Brain microvascular endothelial cell (primary cell): ENCODE results near the gene PLCB1.

Experiments
- DNase-seq: peaks from one replicate; pipeline ENCODE4 v3.0.0-alpha.2; 2020
- H3K27ac ChIP-seq: fragments of 250-450 bp; sonication (Bioruptor Pico); 2 replicates; pipeline ENCODE4 v1.5.1; 2020; ENCODE audit warnings: mild to moderate bottlenecking, moderate library complexity
- H3K27me3 ChIP-seq: fragments of 250-450 bp; sonication (Bioruptor Pico); replicated peaks from 2 replicates; pipeline ENCODE4 v1.5.1; 2020; ENCODE audit warnings: mild to moderate bottlenecking
- H3K36me3 ChIP-seq: fragments of 250-450 bp; sonication (Bioruptor Pico); replicated peaks from 2 replicates; pipeline ENCODE4 v1.5.1; 2020; ENCODE audit warnings: mild to moderate bottlenecking
- H3K4me3 ChIP-seq: 2 replicates; pipeline ENCODE4 v1.5.1; 2011; ENCODE audit warnings: low read depth, mild to moderate bottlenecking, control low read depth, low read length, moderate library complexity
- in situ Hi-C: cut with HindIII; loops from 2 replicates; pipeline ENCODE4 v1.10.0; 2017; ENCODE audit warnings: low sequenced_read_pairs, low pct_ligation_motif_present
- TF ChIP-seq, protein P1 (sequence below): IDR thresholded peaks from 2 replicates; pipeline ENCODE4 v1.5.1; 2011; ENCODE audit warnings: low read depth, mild to moderate bottlenecking, moderate library complexity, low read length, control low read depth, inconsistent platforms; ENCODE audit errors: missing control alignments

Gene PLCB1

DNA sequence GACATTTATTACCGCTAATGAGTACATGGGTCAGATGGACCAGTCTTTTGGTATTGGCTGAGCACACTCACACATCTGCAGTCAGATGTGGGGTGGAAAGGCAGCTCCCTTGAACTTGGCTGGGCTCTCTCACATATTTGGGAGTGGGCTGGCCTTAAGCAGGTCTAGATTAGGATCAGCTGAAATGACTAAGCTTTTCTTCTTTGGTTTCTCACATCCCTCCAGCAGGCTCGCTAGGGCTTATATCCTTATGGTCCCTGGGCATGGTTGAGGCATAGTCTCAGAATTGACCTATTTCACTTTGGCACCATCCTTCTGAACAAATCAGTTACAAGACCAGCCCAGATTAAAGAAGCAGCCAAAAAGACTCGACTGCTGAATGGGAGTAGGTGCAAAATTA is 14.4 kb upstream of the PLCB1 start:
- no peak for DNase-seq
- no peak overlapping the region for H3K4me3 ChIP-seq
- H3K27ac ChIP-seq: no peak overlapping the region
- TF ChIP-seq, protein P1, sequence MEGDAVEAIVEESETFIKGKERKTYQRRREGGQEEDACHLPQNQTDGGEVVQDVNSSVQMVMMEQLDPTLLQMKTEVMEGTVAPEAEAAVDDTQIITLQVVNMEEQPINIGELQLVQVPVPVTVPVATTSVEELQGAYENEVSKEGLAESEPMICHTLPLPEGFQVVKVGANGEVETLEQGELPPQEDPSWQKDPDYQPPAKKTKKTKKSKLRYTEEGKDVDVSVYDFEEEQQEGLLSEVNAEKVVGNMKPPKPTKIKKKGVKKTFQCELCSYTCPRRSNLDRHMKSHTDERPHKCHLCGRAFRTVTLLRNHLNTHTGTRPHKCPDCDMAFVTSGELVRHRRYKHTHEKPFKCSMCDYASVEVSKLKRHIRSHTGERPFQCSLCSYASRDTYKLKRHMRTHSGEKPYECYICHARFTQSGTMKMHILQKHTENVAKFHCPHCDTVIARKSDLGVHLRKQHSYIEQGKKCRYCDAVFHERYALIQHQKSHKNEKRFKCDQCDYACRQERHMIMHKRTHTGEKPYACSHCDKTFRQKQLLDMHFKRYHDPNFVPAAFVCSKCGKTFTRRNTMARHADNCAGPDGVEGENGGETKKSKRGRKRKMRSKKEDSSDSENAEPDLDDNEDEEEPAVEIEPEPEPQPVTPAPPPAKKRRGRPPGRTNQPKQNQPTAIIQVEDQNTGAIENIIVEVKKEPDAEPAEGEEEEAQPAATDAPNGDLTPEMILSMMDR: no peak
- in situ Hi-C loops: no loop called here
- no peaks in the 10 kb centered on the region for H3K36me3 ChIP-seq
- no peaks in the 10 kb centered on the region for H3K27me3 ChIP-seq

DNA sequence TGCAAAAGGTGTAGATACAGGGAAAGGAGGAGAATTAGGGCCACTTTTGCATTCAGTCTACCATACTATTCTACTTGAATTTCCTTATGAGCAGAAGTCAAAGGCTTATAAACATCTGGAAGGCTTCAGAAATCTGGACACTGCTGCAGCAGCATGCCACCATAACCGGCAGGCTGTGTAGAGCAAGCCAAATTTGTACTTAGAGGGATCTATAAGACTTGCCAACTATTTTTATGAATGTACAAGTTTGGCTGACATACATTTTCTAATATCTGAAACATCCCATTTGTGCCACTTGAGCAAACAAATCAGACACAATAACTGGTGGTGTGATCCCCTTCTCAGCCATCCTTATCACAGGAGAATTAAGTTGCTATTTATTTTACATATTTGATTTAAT is 14.0 kb upstream of the PLCB1 start:
- no peaks in the 10 kb centered on the region for H3K36me3 ChIP-seq
- no peak for DNase-seq
- TF ChIP-seq, protein P1: no peak
- in situ Hi-C loops: no loop called here
- H3K27me3 ChIP-seq: no peaks in the 10 kb centered on the region
- no peak overlapping the region for H3K27ac ChIP-seq
- no peak overlapping the region for H3K4me3 ChIP-seq

DNA sequence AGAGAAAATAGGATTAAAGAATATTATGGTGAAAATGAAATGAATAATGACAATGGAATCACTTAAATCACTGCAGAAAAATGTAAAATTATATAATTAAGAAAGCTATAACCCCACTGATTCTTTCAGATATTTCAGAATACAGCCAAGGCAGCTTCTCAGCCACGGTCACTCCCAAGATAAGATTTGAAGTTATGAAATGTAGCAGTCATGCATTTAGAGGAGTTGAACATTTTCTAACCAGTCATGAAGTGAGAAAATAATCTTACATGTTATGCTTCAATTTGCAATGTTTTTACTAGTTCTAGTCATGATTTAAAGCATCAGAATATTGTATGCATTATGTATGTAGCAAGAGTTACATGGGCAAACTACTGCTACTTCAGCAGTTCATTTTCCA is 13.3 kb upstream of the PLCB1 start:
- in situ Hi-C loops: no loop called here

DNA sequence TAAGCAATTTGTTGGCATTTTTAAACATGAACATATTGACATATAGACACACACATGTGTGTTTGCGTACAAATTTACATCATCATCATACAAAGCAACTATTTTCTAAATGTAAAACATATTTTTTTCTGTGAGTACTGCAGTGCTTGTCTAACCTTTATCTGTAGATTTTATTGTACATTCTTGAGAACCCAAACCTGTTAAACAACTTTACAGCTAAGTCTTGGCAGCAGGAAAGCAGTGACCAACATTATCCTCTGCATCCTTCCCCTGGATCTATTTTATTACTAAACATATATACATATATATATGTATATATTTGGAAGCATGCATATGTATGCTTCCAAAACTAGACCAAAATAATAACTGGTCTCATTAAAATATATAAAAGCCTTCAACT is 10.4 kb upstream of the PLCB1 start:
- Histone ChIP-seq H3K27ac (no peak overlapping the region), H3K4me3 (no peak overlapping the region), H3K27me3 (no peaks in the 10 kb centered on the region), H3K36me3 (no peaks in the 10 kb centered on the region)
- TF ChIP-seq, protein P1: no peak
- DNase-seq: no peak
- in situ Hi-C loops: no loop called here

More for the DNA sequence above, 13.3 kb upstream of the PLCB1 start:
- TF ChIP-seq, protein P1: no peak
- no peak for DNase-seq
- Histone ChIP-seq H3K36me3 (no peaks in the 10 kb centered on the region), H3K27ac (no peak overlapping the region), H3K27me3 (no peaks in the 10 kb centered on the region), H3K4me3 (no peak overlapping the region)

DNA sequence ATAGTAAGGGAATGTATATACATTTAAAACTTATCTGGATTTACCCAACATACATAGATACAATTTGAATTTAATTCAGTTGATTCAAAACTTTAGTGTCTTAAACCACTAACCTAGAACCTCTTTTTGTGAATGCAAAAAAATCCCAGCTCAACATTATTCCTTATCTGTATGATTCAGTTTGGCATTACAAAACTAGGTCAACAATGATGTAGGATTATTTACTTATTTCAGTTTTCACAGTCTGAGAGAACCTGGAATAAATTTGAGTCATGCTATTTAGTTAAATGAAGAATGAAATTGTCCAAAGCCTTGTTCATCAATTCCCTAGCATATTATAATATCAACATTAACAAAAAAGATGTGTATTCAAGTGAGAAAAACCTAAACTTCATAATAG is 7.4 kb upstream of the PLCB1 start:
- H3K27me3 ChIP-seq: no peaks in the 10 kb centered on the region
- no peaks in the 10 kb centered on the region for H3K36me3 ChIP-seq
- TF ChIP-seq, protein P1: no peak
- H3K4me3 ChIP-seq: no peak overlapping the region
- no peak overlapping the region for H3K27ac ChIP-seq
- DNase-seq: no peak
- in situ Hi-C loops: loop anchor here (25.0 kb wide), 1 partner anchor 588 kb away; no protein-coding TSS in a partner anchor

DNA sequence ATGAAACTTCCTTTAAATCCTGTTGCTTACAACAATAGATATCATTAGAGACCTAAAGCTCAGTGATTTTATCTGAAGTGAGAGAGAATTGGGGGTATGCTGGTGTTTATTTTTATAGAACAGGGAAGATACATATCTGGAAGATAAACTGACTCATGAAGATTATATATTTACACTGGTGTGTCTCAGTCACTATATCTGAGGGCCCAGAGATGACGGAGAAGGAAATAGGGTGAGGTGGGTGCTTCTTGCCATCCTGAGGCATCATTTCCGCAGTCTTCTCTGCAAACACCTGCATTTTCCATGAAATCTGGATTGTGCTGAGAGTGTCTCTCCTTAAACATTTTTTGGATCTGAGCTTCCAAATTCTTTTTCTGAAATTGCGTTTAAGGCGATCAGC is 5.9 kb upstream of the PLCB1 start:
- H3K4me3 ChIP-seq: no peak overlapping the region
- no peaks in the 10 kb centered on the region for H3K27me3 ChIP-seq
- TF ChIP-seq, protein P1: no peak
- no peaks in the 10 kb centered on the region for H3K36me3 ChIP-seq
- H3K27ac ChIP-seq: no peak overlapping the region
- DNase-seq: no peak
- in situ Hi-C loops: loop anchor here (25.0 kb wide), 1 partner anchor 586 kb away; no protein-coding TSS in a partner anchor
